A549 (cell line): Measurements from ENCODE around the gene TXNRD2. TPM values are rescaled to one million over a fixed set of nuclear protein-coding genes. Genes with fewer than 3 reads are reported as not detected.

Experiments
- ATAC-seq, 2 experiments: fragments of 200-7000 bp in 1 of 2; fragments of >200 bp in 1 of 2; cut with Nextera tagmentation in 1 of 2; cut with Tn5 transposase in 1 of 2; 3 replicates each; pipeline versions ENCODE4 v1.8.0 to v1.9.1; 2018 to 2020; ENCODE audit warnings: mild to moderate bottlenecking in 1 of 2, moderate library complexity in 1 of 2
- CTCF ChIA-PET: fragments of 300-600 bp; sonication (Branson Sonifier 250); formaldehyde crosslinking; extraction: SDS; loops from one replicate; lab custom pipeline; 2021; ENCODE audit warnings: antibody characterized with exemption, inconsistent platforms; lab: Yijun Ruan, JAX
- POLR2A ChIA-PET: fragments of 350-600 bp; formaldehyde crosslinking; extraction: SDS; loops from one replicate; lab custom pipeline; 2021; ENCODE audit warnings: antibody characterized with exemption, inconsistent platforms; lab: Yijun Ruan, JAX
- DNase-seq, 2 experiments: peaks; one replicate each; pipeline versions ENCODE4 v3.0.0 to v3.0.0-alpha.2; 2011 to 2016; ENCODE audit warnings: low read depth in 1 of 2, low spot score in 1 of 2
- FAIRE-seq: peaks from 2 replicates; lab custom pipeline; 2011; peaks lifted over from hg19 to GRCh38; lab: Jason Lieb, UNC
- H3K27ac ChIP-seq, 2 experiments: fragments of >200 bp; sonication (Bioruptor Twin); formaldehyde crosslinking; 3 replicates each; pipeline ENCODE4 v1.5.1; 2016 to 2017
- H3K4me1 ChIP-seq: fragments of >200 bp; sonication (Bioruptor Twin); formaldehyde crosslinking; 3 replicates; pipeline ENCODE4 v1.6.1; 2016
- H3K4me2 ChIP-seq: fragments of >200 bp; sonication (Bioruptor Twin); formaldehyde crosslinking; 3 replicates; pipeline ENCODE4 v1.6.1; 2016
- H3K4me3 ChIP-seq: fragments of >200 bp; sonication (Bioruptor Twin); formaldehyde crosslinking; 3 replicates; pipeline ENCODE4 v1.5.1; 2016
- H3K9me3 ChIP-seq: fragments of >200 bp; sonication (Bioruptor Twin); formaldehyde crosslinking; 3 replicates; pipeline ENCODE4 v1.6.1; 2016
- BHLHE40 ChIP-seq: IDR thresholded peaks from 2 replicates; pipeline ENCODE4 v1.6.1; 2012; ENCODE audit warnings: low read depth, low read length, inconsistent platforms
- CBX2 ChIP-seq: fragments of 200-600 bp; sonication (generic); IDR thresholded peaks from 2 replicates; pipeline ENCODE4 v1.6.1; 2016; ENCODE audit warnings: low read depth, mild to moderate bottlenecking, borderline replicate concordance
- CBX8 ChIP-seq: fragments of 200-600 bp; sonication (generic); IDR thresholded peaks from 2 replicates; pipeline ENCODE4 v1.6.1; 2016
- CHD2 ChIP-seq: fragments of 150-350 bp; IDR thresholded peaks from 2 replicates; pipeline ENCODE4 v1.6.1; 2014; ENCODE audit warnings: low read length; ENCODE audit not compliant: partially characterized antibody
- CTCF ChIP-seq: fragments of >200 bp; sonication (Bioruptor Twin); formaldehyde crosslinking; IDR thresholded peaks from 3 replicates; pipeline ENCODE4 v1.5.1; 2016
- EHF ChIP-seq: fragments of 250-450 bp; sonication (Bioruptor Pico); IDR thresholded peaks from 2 replicates; pipeline ENCODE4 v1.5.0; 2020; ENCODE audit warnings: mild to moderate bottlenecking
- EHMT2 ChIP-seq: fragments of 200-600 bp; sonication (generic); IDR thresholded peaks from 2 replicates; pipeline ENCODE4 v1.6.1; 2016; ENCODE audit warnings: antibody characterized with exemption, low read depth, mild to moderate bottlenecking, moderate library complexity
- FOSB ChIP-seq: fragments of 250-450 bp; sonication (Bioruptor Pico); IDR thresholded peaks from 2 replicates; pipeline ENCODE4 v1.5.0; 2020; ENCODE audit warnings: mild to moderate bottlenecking, moderate library complexity
- FOXS1 ChIP-seq: fragments of 250-450 bp; sonication (Bioruptor Pico); IDR thresholded peaks from 2 replicates; pipeline ENCODE4 v1.5.0; 2020; ENCODE audit warnings: mild to moderate bottlenecking, moderate library complexity
- HDAC2 ChIP-seq: fragments of 200-600 bp; sonication (generic); IDR thresholded peaks from 2 replicates; pipeline ENCODE4 v1.6.1; 2016
- HMGXB4 ChIP-seq: fragments of 250-450 bp; sonication (Bioruptor Pico); IDR thresholded peaks from 2 replicates; pipeline ENCODE4 v1.5.0; 2021; ENCODE audit warnings: mild to moderate bottlenecking, moderate library complexity, borderline replicate concordance
- HOXB13 ChIP-seq: fragments of 250-450 bp; sonication (Bioruptor Pico); IDR thresholded peaks from 2 replicates; pipeline ENCODE4 v1.5.0; 2020; ENCODE audit warnings: low read depth, mild to moderate bottlenecking, moderate library complexity
- HOXB5 ChIP-seq: fragments of 250-450 bp; sonication (Bioruptor Pico); IDR thresholded peaks from 2 replicates; pipeline ENCODE4 v1.5.0; 2020; ENCODE audit warnings: mild to moderate bottlenecking, moderate library complexity
- KDM1A ChIP-seq: fragments of 200-600 bp; sonication (generic); IDR thresholded peaks from 2 replicates; pipeline ENCODE4 v1.6.1; 2016; ENCODE audit warnings: low read depth, mild to moderate bottlenecking
- MAFK ChIP-seq: fragments of 450-650 bp; IDR thresholded peaks from 2 replicates; pipeline ENCODE4 v1.6.1; 2014; ENCODE audit not compliant: partially characterized antibody
- NPAS2 ChIP-seq: fragments of 250-450 bp; sonication (Bioruptor Pico); IDR thresholded peaks from 2 replicates; pipeline ENCODE4 v1.8.0; 2022; ENCODE audit warnings: mild to moderate bottlenecking, moderate library complexity, borderline replicate concordance
- NR3C1 ChIP-seq: fragments of >200 bp; sonication (Bioruptor Twin); formaldehyde crosslinking; IDR thresholded peaks from 3 replicates; pipeline ENCODE4 v1.6.1; 2017
- PBX3 ChIP-seq: IDR thresholded peaks from 2 replicates; pipeline ENCODE4 v1.6.1; 2012
- POLR2A ChIP-seq: IDR thresholded peaks from 2 replicates; pipeline ENCODE4 v1.6.1; 2012; ENCODE audit warnings: mild to moderate bottlenecking, low read length
- RAD21 ChIP-seq, 2 experiments: fragments of >200 bp in 1 of 2; sonication (Bioruptor Twin) in 1 of 2; formaldehyde crosslinking in 1 of 2; IDR thresholded peaks in 1 of 2; conservative IDR thresholded peaks in 1 of 2; 2 replicates in 1 of 2; 3 replicates in 1 of 2; pipeline ENCODE4 v1.6.1; 2012 to 2018; ENCODE audit warnings: inconsistent platforms in 1 of 2
- RARB ChIP-seq: fragments of 250-450 bp; sonication (Bioruptor Pico); IDR thresholded peaks from 2 replicates; pipeline ENCODE4 v1.8.0; 2021; ENCODE audit warnings: mild to moderate bottlenecking, moderate library complexity
- RCOR1 ChIP-seq: fragments of 150-350 bp; IDR thresholded peaks from 2 replicates; pipeline ENCODE4 v1.6.1; 2014; ENCODE audit warnings: antibody characterized with exemption, low read length, low read depth
- RNF2 ChIP-seq: fragments of 200-600 bp; sonication (generic); IDR thresholded peaks from 2 replicates; pipeline ENCODE4 v1.6.1; 2016; ENCODE audit warnings: low read depth, mild to moderate bottlenecking, antibody characterized with exemption, moderate library complexity, borderline replicate concordance
- SMC3 ChIP-seq: fragments of >200 bp; sonication (Bioruptor Twin); formaldehyde crosslinking; IDR thresholded peaks from 3 replicates; pipeline ENCODE4 v1.6.1; 2018; ENCODE audit warnings: inconsistent platforms
- SREBF2 ChIP-seq: fragments of 450-650 bp; IDR thresholded peaks from 2 replicates; pipeline ENCODE4 v1.6.1; 2014; ENCODE audit warnings: mild to moderate bottlenecking, moderate library complexity
- ZC3H11A ChIP-seq: fragments of 450-650 bp; IDR thresholded peaks from 2 replicates; pipeline ENCODE4 v1.6.1; 2014; ENCODE audit warnings: antibody characterized with exemption, mild to moderate bottlenecking
- ZNF302 ChIP-seq: fragments of 250-450 bp; sonication (Bioruptor Pico); IDR thresholded peaks from 2 replicates; pipeline ENCODE4 v1.9.0; 2021; ENCODE audit warnings: inconsistent platforms, mild to moderate bottlenecking, moderate library complexity
- ZSCAN20 ChIP-seq: fragments of 250-450 bp; sonication (Bioruptor Pico); IDR thresholded peaks from 2 replicates; pipeline ENCODE4 v1.8.0; 2022; ENCODE audit warnings: mild to moderate bottlenecking, moderate library complexity
- WGBS: methylation state at CpG from one replicate; pipeline ENCODE4 v1.1.6; 2017; ENCODE audit errors: missing lambda C conversion rate; 5-methylcytosine and 5-hydroxymethylcytosine counted together
- polyA plus RNA-seq, 4 experiments: library from polyadenylated mRNA; depleted of rRNA in 3 of 4; stranded (reverse); fragments of >200 nt; fragmentation: RNase III in 1 of 4; extraction: RNeasy Plus Mini Kit Qiagen cat#74134 plus additional on column Dnase treatment in 1 of 4; gene quantifications; 2 replicates in 3 of 4; 3 replicates in 1 of 4; pipeline ENCODE4 v1.2.3, GENCODE V29; 2011 to 2017
- TF ChIP-seq, protein P1 (sequence below): fragments of 250-450 bp; sonication (Bioruptor Pico); IDR thresholded peaks from 2 replicates; pipeline ENCODE4 v1.5.0; 2020; ENCODE audit warnings: low read depth, mild to moderate bottlenecking, moderate library complexity

The TXNRD2 gene
- polyA plus RNA-seq, 2 of the 4 experiments (the other 2 are of a cell fraction), result 16.3 to 25.6 TPM

- no peak for TF ChIP-seq ZSCAN20 (CRISPR knock-in tag)
- no peak for TF ChIP-seq NPAS2 (CRISPR knock-in tag)
- no peak for TF ChIP-seq RCOR1
- TF ChIP-seq, all 56 proteins: peak for 0
Measured at GRCh38 chr22:19871023-19871844, 70.4 kb downstream of the TXNRD2 start (continued).

GRCh38 chr22:19870153-19871022 lies 71.2 kb downstream of the TXNRD2 start:
- Histone ChIP-seq H3K4me3 (no peak overlapping the region), H3K4me1 (peaks cover 4% of the 10 kb centered on the region; the same call in 1 of the 3 replicates), H3K27ac (no peak overlapping the region), H3K4me2 (no peak overlapping the region), H3K9me3 (no peaks in the 10 kb centered on the region)
- ATAC-seq, result no peak
- 88% methylated on average over 10 of the region's 30 CpGs for WGBS
- DNase-seq, result no peak
- no peak for TF ChIP-seq CBX2
- TF ChIP-seq CHD2, result no peak
- TF ChIP-seq POLR2A, result no peak
- TF ChIP-seq ZNF302, result no peak
- TF ChIP-seq BHLHE40, result no peak
- TF ChIP-seq SREBF2, result no peak
- no peak for TF ChIP-seq CBX8
- no peak for TF ChIP-seq FOXS1 (CRISPR knock-in tag)
- no peak for TF ChIP-seq RNF2
- no peak for TF ChIP-seq KDM1A
- TF ChIP-seq EHF (CRISPR knock-in tag), result no peak
- no peak for TF ChIP-seq FOSB (CRISPR knock-in tag)
- TF ChIP-seq HDAC2, result no peak
- no peak for TF ChIP-seq EHMT2
- TF ChIP-seq PBX3, result no peak
- no peak for TF ChIP-seq HOXB13 (CRISPR knock-in tag)
- no peak for TF ChIP-seq HOXB5 (CRISPR knock-in tag)
- TF ChIP-seq RARB (CRISPR knock-in tag), result no peak
- no peak for TF ChIP-seq NR3C1
- ChIA-PET POLR2A (no interaction called here), CTCF (no interaction called here)
- FAIRE-seq, result no peak

- FAIRE-seq (no peak), ATAC-seq (no peak), DNase-seq (no peak)
- CTCF ChIA-PET, result interaction anchor here (1.2 kb wide), 1 partner anchor 239 kb away, joined by 3 read pairs; no protein-coding TSS in a partner anchor
- POLR2A ChIA-PET, result no interaction called here
- H3K4me2 ChIP-seq, result no peak overlapping the region
- no peak overlapping the region for H3K4me3 ChIP-seq
- no peak overlapping the region for H3K27ac ChIP-seq
- 97% methylated on average over 10 of the region's 12 CpGs for WGBS
- no peaks in the 10 kb centered on the region for H3K9me3 ChIP-seq
- no peaks in the 10 kb centered on the region for H3K4me1 ChIP-seq
- TF ChIP-seq MAFK (no peak), HMGXB4 (CRISPR knock-in tag) (no peak), CTCF (no peak), ZSCAN20 (CRISPR knock-in tag) (no peak), ZNF302 (no peak), RNF2 (no peak), ZC3H11A (no peak), CBX8 (no peak), FOSB (CRISPR knock-in tag) (no peak), CBX2 (no peak), SMC3 (no peak), RARB (CRISPR knock-in tag) (no peak), RAD21 (conservative IDR thresholded peaks at IDR 0.05 in 1 of 2, IDR thresholded peaks at IDR 0.05 in 1 of 2) (no peak)
- TF ChIP-seq, protein P1, sequence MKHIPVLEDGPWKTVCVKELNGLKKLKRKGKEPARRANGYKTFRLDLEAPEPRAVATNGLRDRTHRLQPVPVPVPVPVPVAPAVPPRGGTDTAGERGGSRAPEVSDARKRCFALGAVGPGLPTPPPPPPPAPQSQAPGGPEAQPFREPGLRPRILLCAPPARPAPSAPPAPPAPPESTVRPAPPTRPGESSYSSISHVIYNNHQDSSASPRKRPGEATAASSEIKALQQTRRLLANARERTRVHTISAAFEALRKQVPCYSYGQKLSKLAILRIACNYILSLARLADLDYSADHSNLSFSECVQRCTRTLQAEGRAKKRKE (CRISPR knock-in tag), result no peak
Measured at GRCh38 chr22:19869497-19870152, 72.0 kb downstream of the TXNRD2 start.
